Ramos (cell line): ENCODE data around the gene PRELID1.
"Not testable (repeated sequence)": the region's sequence is repeated elsewhere in the genome, so short reads cannot be mapped to it uniquely, and the experiment has no call there.

Source experiments
- in situ Hi-C: fragments of 300-500 bp; cut with MboI; formaldehyde crosslinking; loops from one replicate; pipeline ENCODE4 v1.14.3; 2022; ENCODE audit warnings: low sequenced_read_pairs; ENCODE audit not compliant: unreplicated experiment

PRELID1 gene

GRCh38 chr5:177332896-177333260 lies 29.3 kb downstream of the PRELID1 start:
- in situ Hi-C loops: no loop called here

- in situ Hi-C loops: no loop called here
These were observed 30.0 kb downstream of the PRELID1 start for GRCh38 chr5:177333420-177334154.

- in situ Hi-C loops: no loop called here
These were observed 30.6 kb downstream of the PRELID1 start for GRCh38 chr5:177334155-177334551.

- in situ Hi-C loops: no loop called here
These were observed 31.4 kb downstream of the PRELID1 start for GRCh38 chr5:177334781-177335700.

- in situ Hi-C loops: no loop called here
These were observed 32.1 kb downstream of the PRELID1 start for GRCh38 chr5:177335701-177336065.

GRCh38 chr5:177336112-177336511 lies 32.5 kb downstream of the PRELID1 start:
- in situ Hi-C loops: no loop called here

GRCh38 chr5:177336603-177337494 lies 33.2 kb downstream of the PRELID1 start:
- in situ Hi-C loops: no loop called here

- in situ Hi-C loops: no loop called here
These were observed 34.9 kb downstream of the PRELID1 start for GRCh38 chr5:177338251-177339106.

GRCh38 chr5:177339107-177339638 lies 35.6 kb downstream of the PRELID1 start:
- in situ Hi-C loops: no loop called here

- in situ Hi-C loops: not testable (repeated sequence)
These were observed 39.4 kb downstream of the PRELID1 start for GRCh38 chr5:177343000-177343399.

- in situ Hi-C loops: no loop called here
These were observed 40.2 kb downstream of the PRELID1 start for GRCh38 chr5:177343777-177344176.

GRCh38 chr5:177344891-177345290 lies 41.3 kb downstream of the PRELID1 start:
- in situ Hi-C loops: no loop called here

GRCh38 chr5:177346820-177347219 lies 43.2 kb downstream of the PRELID1 start:
- in situ Hi-C loops: no loop called here

GRCh38 chr5:177347699-177348098 lies 44.1 kb downstream of the PRELID1 start:
- in situ Hi-C loops: no loop called here

- in situ Hi-C loops: no loop called here
These were observed 45.7 kb downstream of the PRELID1 start for GRCh38 chr5:177349362-177349647.

GRCh38 chr5:177349762-177350161 lies 46.2 kb downstream of the PRELID1 start:
- in situ Hi-C loops: no loop called here

GRCh38 chr5:177350776-177351391 lies 47.3 kb downstream of the PRELID1 start:
- in situ Hi-C loops: no loop called here

GRCh38 chr5:177351392-177352329 lies 48.1 kb downstream of the PRELID1 start, which contains the start of gene LMAN2:
TSS of gene LMAN2 (minus strand) at chr5:177351668. CDS start at chr5:177351647, 21 bp downstream.
- in situ Hi-C loops: no loop called here
